NCI-H146 treated with DMSO at 0.1 percent for 48 hours (cell line): ENCODE measurements around the gene MFN2.

Experiments used
- DNase-seq: peaks from one replicate; lab custom pipeline; 2025; ENCODE audit not compliant: unreplicated experiment; lab: John Stamatoyannopoulos, UW

MFN2 gene

DNA sequence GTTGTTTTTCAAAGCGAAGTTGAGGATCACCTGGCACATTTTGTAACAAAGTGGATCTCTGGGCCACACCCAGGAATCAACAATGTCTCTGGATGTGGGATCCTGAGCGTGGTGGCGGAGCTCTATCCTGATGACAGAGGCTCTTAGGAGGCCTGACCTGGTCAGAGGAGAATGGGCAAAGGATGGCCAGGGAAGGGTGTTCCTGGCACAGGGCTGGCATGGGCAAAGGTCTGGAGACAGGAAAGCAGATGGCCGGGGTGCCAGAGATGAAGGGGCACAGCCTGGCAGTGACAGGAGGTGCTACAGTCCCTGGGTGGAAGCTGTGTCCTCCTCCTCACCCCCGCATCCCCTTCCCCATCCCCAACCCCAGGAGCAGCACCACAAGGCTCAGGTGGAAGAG is 20.0 kb upstream of the MFN2 start:
- no peak for DNase-seq

DNA sequence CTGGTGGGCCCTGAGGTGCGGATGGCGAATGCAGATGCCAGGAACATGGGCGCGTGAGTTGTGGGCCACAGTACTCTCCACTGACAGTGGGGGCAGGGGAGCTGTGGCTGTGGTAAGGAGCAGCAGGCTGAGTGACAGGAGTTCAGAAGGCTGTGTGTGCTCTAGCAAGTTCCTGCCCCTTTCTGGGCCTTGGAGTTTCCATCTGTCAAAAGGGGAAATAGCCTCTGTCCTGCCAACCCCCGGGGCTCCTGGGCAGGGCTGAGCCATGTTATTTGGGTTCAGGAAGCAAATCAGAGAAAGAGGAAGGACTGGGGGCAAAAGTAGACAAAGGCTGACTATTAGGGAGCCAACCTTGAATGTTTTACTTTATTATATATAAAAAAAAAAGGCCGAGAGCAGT is 19.5 kb upstream of the MFN2 start:
- DNase-seq = no peak

GRCh38 chr1:11961230-11961629 is 19.0 kb upstream of the MFN2 start:
- no peak for DNase-seq

GRCh38 chr1:11963622-11964021 is 16.6 kb upstream of the MFN2 start:
- DNase-seq = no peak

DNA sequence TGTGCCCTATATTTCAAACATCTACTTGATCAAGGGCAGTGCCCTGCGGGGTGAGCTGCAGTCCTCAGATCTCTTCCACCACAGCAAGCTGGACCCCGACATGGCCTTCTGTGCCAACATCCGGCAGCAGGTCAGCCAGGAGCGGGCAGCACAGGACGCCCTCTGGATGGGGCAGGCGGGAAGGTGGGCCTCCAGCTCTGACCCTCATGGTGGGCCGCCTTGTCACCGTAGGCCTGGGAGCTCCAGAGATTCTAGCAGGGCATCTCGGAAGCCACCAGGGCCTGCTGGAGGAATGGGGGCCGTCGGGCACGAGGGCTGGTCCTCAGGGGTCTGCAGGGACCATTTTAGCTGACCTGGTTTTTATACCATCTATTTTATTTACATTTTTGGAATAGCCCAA is 15.6 kb upstream of the MFN2 start:
- no peak for DNase-seq

- DNase-seq = peak; percentile 59
Measured at GRCh38 chr1:11967028-11967547, 13.2 kb upstream of the MFN2 start.

GRCh38 chr1:11970441-11971185 is 9.6 kb upstream of the MFN2 start:
- no peak for DNase-seq

- no peak for DNase-seq
Measured at GRCh38 chr1:11977625-11978024, 2.6 kb upstream of the MFN2 start.

GRCh38 chr1:11978301-11978700 is 1.9 kb upstream of the MFN2 start:
- no peak for DNase-seq

- no peak for DNase-seq
Measured at GRCh38 chr1:11979028-11979850, 1.0 kb upstream of the MFN2 start.

DNA sequence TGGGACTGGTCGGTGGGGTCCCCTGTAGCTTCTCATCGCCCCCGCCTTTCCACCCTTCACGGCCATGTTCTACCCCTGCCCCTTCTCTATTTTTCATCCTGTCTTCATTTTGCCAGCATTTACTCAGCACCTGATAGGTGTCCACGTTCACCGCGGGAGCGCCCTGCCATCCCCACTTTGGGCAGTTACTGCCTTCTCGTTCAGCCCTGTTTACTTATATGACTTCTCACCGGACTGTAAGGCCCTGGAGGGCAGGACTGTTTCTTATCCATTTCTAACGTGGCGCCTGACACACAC is 380 bp downstream of the MFN2 start:
- DNase-seq = no peak

DNA sequence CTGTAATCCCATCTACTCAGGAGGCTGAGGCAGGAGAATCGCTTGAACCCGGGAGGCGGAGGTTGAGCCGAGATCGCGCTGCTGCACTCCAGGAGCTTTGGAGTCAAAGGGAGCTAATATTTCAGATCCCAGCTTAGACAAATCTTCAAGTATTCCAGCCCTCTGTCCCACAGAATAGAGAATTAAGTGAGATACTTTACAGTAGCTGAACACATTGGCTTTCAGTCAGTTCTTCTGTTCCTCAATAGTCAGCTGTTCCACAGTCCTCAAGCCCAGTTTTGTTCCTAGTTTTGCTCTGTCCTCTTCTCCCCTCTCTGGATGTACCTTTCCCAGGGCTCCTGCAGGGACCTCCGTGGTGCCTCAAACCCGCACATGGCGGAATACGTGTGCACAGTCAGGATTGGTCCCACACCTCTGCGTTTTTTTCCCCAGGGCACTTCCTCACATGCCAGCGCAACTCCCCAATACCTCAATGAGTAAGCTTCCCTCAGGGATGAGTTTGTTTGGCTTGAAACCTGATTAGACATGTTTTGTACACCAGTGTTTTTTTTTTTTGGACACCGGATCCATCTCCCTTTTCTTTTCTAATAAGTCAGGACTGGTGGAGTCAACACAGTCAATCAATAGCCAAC is 1.2 kb downstream of the MFN2 start:
- no peak for DNase-seq

GRCh38 chr1:11982010-11982392 is 1.8 kb downstream of the MFN2 start:
- DNase-seq = no peak

DNA sequence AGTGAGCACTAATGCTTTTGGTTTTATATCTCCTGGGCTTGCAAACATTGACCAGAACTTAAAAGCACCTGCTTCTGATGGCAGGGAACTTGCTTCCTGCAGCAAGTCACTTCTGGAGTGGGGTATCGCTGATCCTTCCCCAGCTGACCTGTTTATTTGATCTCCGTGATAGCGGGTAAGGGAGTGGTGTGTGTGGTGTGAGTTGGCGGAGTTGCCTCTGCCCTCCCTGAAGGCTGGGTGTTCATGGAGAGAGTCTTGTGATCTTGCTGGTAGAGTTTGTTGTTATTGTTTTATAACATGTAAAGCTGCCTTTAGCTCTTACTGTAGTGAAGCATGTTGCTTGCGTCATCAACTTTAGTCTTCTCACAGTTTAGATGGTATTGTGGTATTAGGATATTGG is 3.9 kb downstream of the MFN2 start:
- no peak for DNase-seq

- no peak for DNase-seq
Measured at GRCh38 chr1:11984576-11984975, 4.3 kb downstream of the MFN2 start.

DNA sequence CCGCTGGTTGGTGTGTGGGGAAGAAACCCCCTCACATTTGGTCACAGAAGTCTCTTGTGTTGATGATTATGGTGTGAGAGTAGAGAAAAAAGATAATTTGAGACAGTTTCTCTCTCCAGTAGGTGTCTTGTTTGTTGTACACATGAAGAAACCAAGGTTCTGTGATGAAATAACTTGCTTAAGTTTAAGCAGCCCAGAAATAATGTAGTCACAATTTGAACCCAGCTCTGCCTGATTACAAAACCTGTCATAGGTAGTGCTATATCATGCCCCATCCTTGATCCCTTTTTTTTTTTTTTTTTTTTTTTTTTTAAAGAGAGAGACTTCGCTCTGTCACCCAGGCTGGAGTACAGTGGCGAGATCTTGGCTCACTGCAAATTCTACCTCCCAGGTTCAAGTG is 4.9 kb downstream of the MFN2 start:
- DNase-seq = no peak

- DNase-seq = no peak
Measured at GRCh38 chr1:11985851-11986250, 5.6 kb downstream of the MFN2 start.

DNA sequence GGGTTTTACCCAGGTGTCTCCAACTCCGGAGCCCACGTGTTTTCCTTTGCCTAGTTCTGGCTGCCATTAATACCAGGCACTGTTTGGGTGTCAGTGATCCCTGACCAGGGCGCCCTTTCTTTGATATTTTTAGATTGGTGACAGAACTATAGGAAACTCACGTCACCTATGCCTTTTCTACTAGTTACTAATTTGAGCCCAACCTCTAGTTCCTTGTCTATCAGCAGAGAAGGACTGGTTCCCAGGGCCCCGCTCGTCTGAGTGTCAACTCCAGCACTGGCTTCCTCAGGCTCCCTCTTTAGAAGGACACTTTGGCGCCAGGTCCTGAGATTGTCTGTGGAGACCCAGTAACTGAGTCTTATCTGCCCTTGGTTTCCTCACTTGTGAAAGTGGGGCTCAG is 9.4 kb downstream of the MFN2 start:
- DNase-seq = no peak

DNA sequence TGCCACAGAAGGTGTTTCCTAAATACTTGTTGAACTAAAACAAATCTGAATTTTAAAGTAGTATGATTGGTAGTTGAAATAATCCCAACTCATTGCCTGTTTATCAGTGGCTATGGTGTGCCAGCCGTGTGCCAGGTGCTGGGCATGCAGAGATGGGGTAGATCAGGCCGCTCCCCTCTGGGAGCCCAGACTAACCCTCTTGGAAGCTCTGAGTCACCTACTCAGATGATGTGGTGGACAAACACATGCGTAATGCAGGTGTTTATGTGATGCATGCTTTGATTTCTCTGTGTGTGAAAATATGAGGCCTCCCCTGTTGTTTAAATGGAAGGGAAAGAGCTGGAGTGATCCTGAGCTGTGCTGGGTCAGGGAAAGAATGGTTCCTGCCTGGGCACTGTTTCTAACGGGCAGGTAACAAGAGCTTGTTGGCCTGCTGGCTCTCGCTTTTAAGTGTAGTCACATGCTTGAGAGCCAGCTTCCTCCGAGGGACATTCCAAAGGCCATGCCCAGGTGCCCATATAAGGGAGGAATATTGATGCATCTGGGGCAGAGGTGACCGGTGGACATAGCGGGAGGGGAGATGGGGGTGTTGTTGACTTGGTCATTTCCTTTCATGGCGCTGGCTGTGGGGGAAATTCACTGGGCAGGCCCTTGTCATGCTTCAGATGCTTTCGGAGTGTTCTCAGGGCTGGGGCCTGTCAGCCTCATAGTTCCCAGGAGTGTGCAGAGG is 10.2 kb downstream of the MFN2 start:
- no peak for DNase-seq

DNA sequence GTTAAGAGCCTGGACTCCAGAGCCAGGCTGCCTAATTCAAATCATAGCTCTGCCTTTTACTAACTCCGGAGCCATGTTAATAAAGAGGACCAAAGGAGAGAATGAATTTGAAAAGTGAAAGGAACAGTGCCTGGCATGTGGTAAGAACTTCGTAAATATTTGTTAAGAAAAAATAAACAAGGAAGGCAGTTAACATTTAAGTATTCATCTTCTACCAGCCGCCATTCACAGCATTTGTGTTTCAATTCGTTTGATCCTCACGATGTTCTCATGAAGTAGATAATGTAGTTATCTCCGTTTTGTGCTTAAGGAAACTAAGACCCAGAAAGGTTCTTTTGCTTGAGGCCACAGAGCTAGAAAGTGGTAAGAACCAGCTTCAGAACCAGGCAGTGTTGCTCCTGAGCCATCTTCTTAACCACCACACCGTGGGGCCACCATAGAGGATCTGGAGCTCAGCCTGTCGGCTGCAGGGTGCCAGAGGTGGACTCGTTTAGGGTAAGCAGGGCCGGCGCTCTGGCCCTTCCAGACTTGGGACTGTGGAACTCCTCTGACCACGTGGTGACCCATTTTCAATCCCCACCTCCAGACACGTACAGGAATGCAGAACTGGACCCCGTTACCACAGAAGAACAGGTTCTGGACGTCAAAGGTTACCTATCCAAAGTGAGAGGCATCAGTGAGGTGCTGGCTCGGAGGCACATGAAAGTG is 11.9 kb downstream of the MFN2 start:
- DNase-seq = no peak
